HG03066 (cell line): ENCODE data around the gene MGAT4A.
"Not testable (repeated sequence)": the region's sequence is repeated elsewhere in the genome, so short reads cannot be mapped to it uniquely, and the experiment has no call there.

Source experiments
- ATAC-seq: cut with Tn5 transposase; IDR thresholded peaks from one replicate; pipeline ENCODE4 v1.9.1; 2021; ENCODE audit warnings: low read depth; ENCODE audit not compliant: unreplicated experiment

Gene MGAT4A

DNA sequence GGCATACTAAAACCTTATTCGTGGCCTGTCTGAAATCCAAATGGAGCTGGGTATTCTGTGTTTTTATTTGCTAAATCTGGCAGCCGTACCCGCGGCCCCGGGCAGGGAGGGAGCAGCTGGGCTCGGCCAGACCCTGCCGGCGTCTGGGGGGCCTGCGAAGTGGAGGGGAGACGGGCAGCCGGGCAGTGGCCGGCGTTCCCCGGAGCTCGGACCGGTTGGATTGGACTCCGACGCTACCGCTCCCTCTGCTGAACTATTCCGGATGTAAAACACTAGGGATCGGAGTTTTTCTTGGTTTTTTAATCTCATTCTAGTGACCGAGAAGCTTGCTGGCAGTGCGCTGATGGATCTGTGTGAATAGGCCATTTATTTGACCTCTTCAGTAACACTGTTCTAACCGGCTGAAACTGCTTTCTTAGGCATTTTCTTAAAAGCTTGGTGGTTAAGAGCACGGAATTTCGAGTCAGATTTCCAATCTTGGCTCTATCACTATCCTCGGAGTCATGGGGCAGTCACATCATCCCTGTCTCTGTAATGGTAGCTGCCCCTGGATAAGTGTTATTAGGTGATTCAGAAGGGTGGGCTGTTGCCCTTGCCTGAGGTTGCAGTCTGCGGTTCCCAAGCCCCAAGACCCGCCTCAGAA is 121.8 kb downstream of the MGAT4A start:
- ATAC-seq = no peak

DNA sequence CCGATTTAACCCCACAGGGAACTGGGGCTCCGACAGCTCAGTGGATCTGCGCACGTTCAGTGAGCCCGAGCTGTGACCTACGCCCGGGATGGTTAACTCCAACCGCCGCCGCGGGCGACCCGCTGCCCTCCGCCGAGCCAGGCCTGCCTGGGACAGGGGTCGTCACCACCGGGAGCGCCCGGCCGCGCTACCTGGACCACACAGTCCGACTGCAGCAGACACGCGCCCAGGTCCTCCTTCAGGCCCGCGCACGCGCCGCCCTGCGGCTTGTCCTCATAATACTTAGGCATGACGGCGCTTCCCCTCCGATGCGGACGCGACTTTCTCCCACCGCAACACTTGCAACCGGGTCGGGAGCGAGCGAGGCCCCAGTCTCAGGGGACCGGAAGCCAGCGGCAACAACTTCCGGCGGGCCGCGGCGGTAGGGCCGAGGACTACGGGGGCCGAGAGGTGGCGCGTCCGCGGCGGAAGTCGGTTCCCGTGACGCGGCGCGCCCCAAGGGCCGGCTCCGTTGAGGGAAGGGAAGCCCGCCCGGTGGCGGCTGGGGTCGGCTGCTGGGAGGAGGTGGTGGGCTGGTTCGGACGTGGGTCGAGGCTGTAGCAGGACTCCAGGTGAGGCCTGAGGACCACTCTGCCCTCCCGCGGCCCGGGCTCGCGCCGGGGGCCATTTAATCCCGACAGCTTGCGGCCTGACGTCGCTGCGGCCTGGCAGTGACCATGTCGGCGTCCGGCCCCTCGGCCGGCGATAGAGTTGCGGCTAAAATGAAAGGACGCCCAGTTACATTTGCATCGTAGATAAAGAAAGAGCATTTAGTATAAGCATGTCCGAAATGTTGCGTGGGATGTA is 122.6 kb downstream of the MGAT4A start, which contains the start of the genes COA5 and UNC50:
TSS of gene COA5 (minus strand) at position 397 of the 846 bp plus-strand sequence. CDS start at position 290, 107 bp downstream.
TSS of gene UNC50 (plus strand) at position 474 of the 846 bp plus-strand sequence. CDS start 1,171 bp downstream, outside the sequence.
- peak; percentile 79 for ATAC-seq

GRCh38 chr2:98607741-98608115 is 123.2 kb downstream of the MGAT4A start:
- ATAC-seq = no peak

DNA sequence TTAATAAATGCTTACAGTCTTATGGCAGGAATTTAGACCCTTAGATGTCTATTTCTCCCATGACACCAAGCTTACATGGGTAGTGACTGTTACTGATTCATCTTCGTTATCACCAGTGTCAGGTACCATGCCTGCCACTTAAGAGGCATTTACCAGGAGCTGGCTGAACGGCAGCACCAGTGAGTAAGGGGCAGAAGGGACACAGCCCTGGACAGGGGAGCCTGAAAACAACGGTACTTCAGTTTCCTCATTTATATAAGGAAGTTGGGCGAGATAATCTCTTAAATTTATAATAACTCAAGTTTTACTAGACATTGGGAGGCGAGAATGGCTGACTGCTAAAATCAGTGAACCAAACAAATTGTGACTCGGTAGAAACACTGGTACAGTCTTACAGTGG is 123.8 kb downstream of the MGAT4A start:
- no peak for ATAC-seq

DNA sequence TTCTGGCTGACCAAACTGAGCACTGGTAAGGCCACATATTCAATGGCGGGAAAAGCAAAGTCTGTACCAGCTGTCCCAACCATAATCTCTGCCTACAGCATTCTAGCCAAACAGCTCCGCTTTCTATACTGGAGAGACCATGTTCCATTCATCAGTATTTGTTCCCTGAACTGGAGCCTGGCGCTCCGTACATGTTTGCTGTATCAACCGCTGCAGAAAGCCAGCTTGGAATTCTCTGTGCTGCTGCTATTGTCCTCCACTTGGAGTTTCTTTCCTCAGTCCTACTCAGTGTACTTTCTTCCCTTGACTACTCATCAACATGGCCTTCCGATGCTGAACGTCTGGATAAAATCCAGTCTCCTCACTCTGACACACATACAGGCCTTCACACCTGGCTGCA is 124.5 kb downstream of the MGAT4A start:
- ATAC-seq = no peak

DNA sequence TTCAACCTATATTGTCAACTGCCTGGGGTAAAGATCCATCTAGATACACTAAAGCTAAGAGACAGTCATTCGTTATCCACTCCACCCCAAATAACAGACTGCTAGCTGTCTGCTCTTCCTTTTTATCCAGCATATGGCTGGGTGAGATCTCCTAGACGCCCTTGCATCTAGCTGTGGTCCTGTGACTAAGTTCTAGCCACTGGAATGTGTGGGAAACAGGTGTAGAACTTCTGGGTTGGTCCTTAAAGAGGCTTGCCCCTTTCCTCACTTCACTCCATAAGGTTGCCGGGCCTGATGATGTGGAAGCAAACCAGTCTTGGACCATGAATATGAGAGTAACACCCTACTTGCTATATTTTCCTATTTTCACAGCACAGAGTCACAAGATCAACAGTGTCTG is 125.9 kb downstream of the MGAT4A start:
- ATAC-seq = no peak

- no peak for ATAC-seq
These were observed 126.4 kb downstream of the MGAT4A start for GRCh38 chr2:98604547-98604946.

GRCh38 chr2:98601532-98602132 is 129.3 kb downstream of the MGAT4A start:
- peak; percentile 88 for ATAC-seq

GRCh38 chr2:98598781-98599428 is 132.0 kb downstream of the MGAT4A start:
- ATAC-seq = no peak

DNA sequence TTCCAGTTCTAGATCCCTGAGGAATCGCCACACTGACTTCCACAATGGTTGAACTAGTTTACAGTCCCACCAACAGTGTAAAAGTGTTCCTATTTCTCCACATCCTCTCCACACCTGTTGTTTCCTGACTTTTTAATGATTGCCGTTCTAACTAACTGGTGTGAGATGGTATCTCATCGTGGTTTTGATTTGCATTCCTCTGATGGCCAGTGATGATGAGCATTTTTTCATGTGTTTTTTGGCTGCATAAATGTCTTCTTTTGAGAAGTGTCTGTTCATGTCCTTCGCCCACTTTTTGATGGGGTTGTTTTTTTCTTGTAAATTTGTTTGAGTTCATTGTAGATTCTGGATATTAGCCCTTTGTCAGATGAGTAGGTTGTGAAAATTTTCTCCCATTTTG is 136.3 kb downstream of the MGAT4A start:
- ATAC-seq = not testable (repeated sequence)

DNA sequence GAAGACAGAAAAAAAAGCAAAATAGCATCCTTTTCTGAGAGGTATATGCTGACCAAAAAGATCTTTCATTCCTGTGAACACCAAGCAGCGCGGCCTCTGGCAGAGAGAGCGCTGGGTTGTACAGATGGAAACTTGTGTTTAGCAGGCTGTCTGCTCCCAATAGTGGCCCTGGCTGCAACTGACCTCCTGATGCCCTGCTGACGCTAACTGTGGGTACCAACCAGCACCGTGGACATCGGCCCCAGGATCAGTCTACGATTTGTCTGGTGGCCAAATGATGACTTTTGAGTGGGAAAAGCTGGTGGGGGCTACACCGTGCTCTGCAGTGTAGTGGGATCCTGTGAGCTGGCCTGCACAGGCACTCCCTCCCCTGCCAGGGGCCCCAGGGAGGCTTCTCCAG is 138.4 kb downstream of the MGAT4A start:
- ATAC-seq = no peak

DNA sequence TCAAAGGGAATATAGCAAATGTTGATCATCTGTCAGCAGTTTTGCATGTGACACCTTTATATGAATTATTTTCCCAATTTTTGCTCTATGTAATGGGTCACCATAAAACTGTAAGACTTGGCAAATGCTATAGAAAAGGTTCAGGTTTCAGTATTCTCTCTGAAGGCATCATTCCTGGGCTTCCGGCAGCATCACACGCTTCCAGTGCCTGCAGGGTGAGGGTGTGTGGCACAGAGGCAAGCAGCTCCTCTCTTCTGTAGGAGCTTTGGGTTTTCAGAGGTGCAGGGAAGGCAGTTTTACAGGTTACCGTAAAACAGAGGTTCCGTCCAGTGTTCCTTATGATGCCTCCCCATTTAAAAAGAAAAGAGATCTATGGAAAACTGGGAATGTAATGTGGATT is 141.4 kb downstream of the MGAT4A start:
- no peak for ATAC-seq

GRCh38 chr2:98588880-98589431 is 142.0 kb downstream of the MGAT4A start:
- ATAC-seq = no peak

- no peak for ATAC-seq
These were observed 144.3 kb downstream of the MGAT4A start for GRCh38 chr2:98586551-98587140.

- ATAC-seq = no peak
These were observed 145.5 kb downstream of the MGAT4A start for GRCh38 chr2:98585386-98585785.

DNA sequence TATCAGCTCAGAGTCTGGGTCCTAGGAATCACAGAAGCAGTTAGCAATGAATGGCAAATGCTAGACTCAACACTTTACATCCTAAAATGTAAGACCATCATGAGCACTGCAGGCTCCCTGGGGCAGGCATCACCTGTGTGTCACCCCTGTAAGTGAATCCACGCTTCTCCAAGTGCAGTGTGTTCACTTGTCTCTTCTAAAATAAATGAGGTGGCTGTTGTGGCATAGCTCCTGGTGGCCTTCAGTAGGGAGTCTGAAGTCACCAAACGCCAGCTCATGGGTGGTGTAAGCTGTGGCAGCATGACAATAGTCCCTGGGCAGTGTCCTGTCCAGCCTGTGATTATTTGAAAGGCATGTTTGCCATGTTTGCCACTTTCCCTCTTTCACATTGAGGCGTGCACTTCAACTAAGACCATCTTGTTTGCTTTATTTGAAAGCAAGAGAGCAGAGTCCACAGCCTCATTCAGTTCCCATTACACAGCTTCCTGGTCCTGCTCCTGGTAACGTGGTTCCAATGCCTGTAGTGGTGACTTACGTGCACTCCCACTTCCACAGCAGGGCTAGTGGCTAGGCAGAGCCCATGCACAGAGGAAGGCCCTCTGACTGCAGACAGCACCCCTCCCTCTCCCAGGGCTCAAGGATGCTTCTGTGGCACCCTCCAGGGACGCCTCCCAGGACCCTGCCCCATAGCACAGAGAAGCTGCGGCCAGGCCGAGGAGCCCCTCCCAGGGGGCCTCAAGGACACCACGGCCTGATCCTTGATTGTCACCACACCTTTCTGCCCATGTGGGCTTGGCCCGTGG is 146.9 kb downstream of the MGAT4A start:
- ATAC-seq = no peak

- ATAC-seq = no peak
These were observed 147.7 kb downstream of the MGAT4A start for GRCh38 chr2:98583276-98583675.

- no peak for ATAC-seq
These were observed 148.4 kb downstream of the MGAT4A start for GRCh38 chr2:98582523-98582922.

GRCh38 chr2:98580656-98581284 is 150.2 kb downstream of the MGAT4A start:
- ATAC-seq = no peak
